ENCODE measurements around the gene CDK5RAP2.
"Not testable (repeated sequence)": the region's sequence is repeated elsewhere in the genome, so short reads cannot be mapped to it uniquely, and the experiment has no call there.

Gene CDK5RAP2

GRCh38 chr9:120532891-120533290, 47.1 kb downstream of the CDK5RAP2 start:
- no peak for DNase-seq (ENCODE audit: low read depth in 1 of 2, low spot score in 1 of 2)
- TF ChIP-seq JUND (IDR thresholded peaks at IDR 0.05; ENCODE audit: low read depth) = no peak

GRCh38 chr9:120532475-120532874, 47.5 kb downstream of the CDK5RAP2 start:
- no peak for TF ChIP-seq JUND (IDR thresholded peaks at IDR 0.05; ENCODE audit: low read depth)
- in situ Hi-C loops (cut with HindIII; ENCODE audit: low pct_unique_long_range_greater_than_20kb, low sequenced_read_pairs) = no loop called here
- peak in 1 of 2 experiments; percentile 34 for DNase-seq (ENCODE audit: low read depth in 1 of 2, low spot score in 1 of 2)

More at GRCh38 chr9:120532891-120533290, 47.1 kb downstream of the CDK5RAP2 start:
- in situ Hi-C loops (cut with HindIII; ENCODE audit: low pct_unique_long_range_greater_than_20kb, low sequenced_read_pairs) = no loop called here

- in situ Hi-C loops (cut with HindIII; ENCODE audit: low pct_unique_long_range_greater_than_20kb, low sequenced_read_pairs) = no loop called here
- TF ChIP-seq JUND (IDR thresholded peaks at IDR 0.05; ENCODE audit: low read depth) = no peak
- peak; percentile 68 to 82 for DNase-seq (ENCODE audit: low read depth in 1 of 2, low spot score in 1 of 2)
Observed at GRCh38 chr9:120531683-120532300, 48.2 kb downstream of the CDK5RAP2 start.

GRCh38 chr9:120530220-120530832, 49.6 kb downstream of the CDK5RAP2 start:
- in situ Hi-C loops (cut with HindIII; ENCODE audit: low pct_unique_long_range_greater_than_20kb, low sequenced_read_pairs); DNase-seq (ENCODE audit: low read depth in 1 of 2, low spot score in 1 of 2): not testable (repeated sequence)

GRCh38 chr9:120528829-120529228, 51.1 kb downstream of the CDK5RAP2 start:
- in situ Hi-C loops (cut with HindIII; ENCODE audit: low pct_unique_long_range_greater_than_20kb, low sequenced_read_pairs) = no loop called here
- TF ChIP-seq JUND (IDR thresholded peaks at IDR 0.05; ENCODE audit: low read depth) = no peak
- no peak for DNase-seq (ENCODE audit: low read depth in 1 of 2, low spot score in 1 of 2)

- in situ Hi-C loops (cut with HindIII; ENCODE audit: low pct_unique_long_range_greater_than_20kb, low sequenced_read_pairs) = no loop called here
- no peak for TF ChIP-seq JUND (IDR thresholded peaks at IDR 0.05; ENCODE audit: low read depth)
- no peak for DNase-seq (ENCODE audit: low read depth in 1 of 2, low spot score in 1 of 2)
Observed at GRCh38 chr9:120528327-120528726, 51.6 kb downstream of the CDK5RAP2 start.

- in situ Hi-C loops (cut with HindIII; ENCODE audit: low pct_unique_long_range_greater_than_20kb, low sequenced_read_pairs) = no loop called here
- DNase-seq (ENCODE audit: low read depth in 1 of 2, low spot score in 1 of 2) = no peak
- no peak for TF ChIP-seq JUND (IDR thresholded peaks at IDR 0.05; ENCODE audit: low read depth)
Observed at GRCh38 chr9:120526534-120526933, 53.4 kb downstream of the CDK5RAP2 start.

GRCh38 chr9:120524863-120525262, 55.1 kb downstream of the CDK5RAP2 start:
- in situ Hi-C loops (cut with HindIII; ENCODE audit: low pct_unique_long_range_greater_than_20kb, low sequenced_read_pairs) = no loop called here
- DNase-seq (ENCODE audit: low read depth in 1 of 2, low spot score in 1 of 2) = no peak

GRCh38 chr9:120524038-120524437, 55.9 kb downstream of the CDK5RAP2 start:
- in situ Hi-C loops (cut with HindIII; ENCODE audit: low pct_unique_long_range_greater_than_20kb, low sequenced_read_pairs) = no loop called here
- no peak for DNase-seq (ENCODE audit: low read depth in 1 of 2, low spot score in 1 of 2)
- no peak for TF ChIP-seq JUND (IDR thresholded peaks at IDR 0.05; ENCODE audit: low read depth)

More at GRCh38 chr9:120524863-120525262, 55.1 kb downstream of the CDK5RAP2 start:
- no peak for TF ChIP-seq JUND (IDR thresholded peaks at IDR 0.05; ENCODE audit: low read depth)

GRCh38 chr9:120522558-120522957, 57.4 kb downstream of the CDK5RAP2 start:
- no peak for DNase-seq (ENCODE audit: low read depth in 1 of 2, low spot score in 1 of 2)
- no peak for TF ChIP-seq JUND (IDR thresholded peaks at IDR 0.05; ENCODE audit: low read depth)
- in situ Hi-C loops (cut with HindIII; ENCODE audit: low pct_unique_long_range_greater_than_20kb, low sequenced_read_pairs) = no loop called here

GRCh38 chr9:120522032-120522431, 57.9 kb downstream of the CDK5RAP2 start:
- in situ Hi-C loops (cut with HindIII; ENCODE audit: low pct_unique_long_range_greater_than_20kb, low sequenced_read_pairs) = no loop called here
- no peak for DNase-seq (ENCODE audit: low read depth in 1 of 2, low spot score in 1 of 2)
- no peak for TF ChIP-seq JUND (IDR thresholded peaks at IDR 0.05; ENCODE audit: low read depth)

- DNase-seq (ENCODE audit: low read depth in 1 of 2, low spot score in 1 of 2) = no peak
- in situ Hi-C loops (cut with HindIII; ENCODE audit: low pct_unique_long_range_greater_than_20kb, low sequenced_read_pairs) = no loop called here
- TF ChIP-seq JUND (IDR thresholded peaks at IDR 0.05; ENCODE audit: low read depth) = no peak
Observed at GRCh38 chr9:120521101-120521500, 58.9 kb downstream of the CDK5RAP2 start.

GRCh38 chr9:120515996-120516395, 64.0 kb downstream of the CDK5RAP2 start:
- in situ Hi-C loops (cut with HindIII; ENCODE audit: low pct_unique_long_range_greater_than_20kb, low sequenced_read_pairs); DNase-seq (ENCODE audit: low read depth in 1 of 2, low spot score in 1 of 2): not testable (repeated sequence)

GRCh38 chr9:120515481-120515880, 64.5 kb downstream of the CDK5RAP2 start:
- DNase-seq (ENCODE audit: low read depth in 1 of 2, low spot score in 1 of 2); in situ Hi-C loops (cut with HindIII; ENCODE audit: low pct_unique_long_range_greater_than_20kb, low sequenced_read_pairs): not testable (repeated sequence)
